Mesothelial cell of epicardium (in vitro differentiated cells): Measurements from ENCODE around the gene LRRC4. TPM values are rescaled to one million over a fixed set of nuclear protein-coding genes. Genes with fewer than 3 reads are reported as not detected.

Experiments
- DNase-seq, 2 experiments: peaks; one replicate each; pipeline ENCODE4 v3.0.0; 2021; ENCODE audit warnings: low spot score in 2 of 2; ENCODE audit not compliant: unreplicated experiment in 2 of 2
- H3K27ac Mint-ChIP-seq: 2 replicates; pipeline ENCODE4 v1.8.0; 2021; ENCODE audit warnings: mixed read lengths
- H3K27me3 Mint-ChIP-seq: 2 replicates; pipeline ENCODE4 v1.8.0; 2021; ENCODE audit warnings: low read depth, mixed read lengths
- H3K36me3 Mint-ChIP-seq: 2 replicates; pipeline ENCODE4 v1.8.0; 2021; ENCODE audit warnings: mixed read lengths
- H3K4me1 Mint-ChIP-seq: 2 replicates; pipeline ENCODE4 v1.8.0; 2021; ENCODE audit warnings: mixed read lengths
- H3K4me3 Mint-ChIP-seq: 2 replicates; pipeline ENCODE4 v1.8.0; 2021; ENCODE audit warnings: mild to moderate bottlenecking, moderate library complexity, mixed read lengths
- H3K9me3 Mint-ChIP-seq: 2 replicates; pipeline ENCODE4 v1.8.0; 2021; ENCODE audit warnings: mixed read lengths
- CTCF ChIP-seq: fragments of 200-600 bp; sonication (generic); IDR thresholded peaks from one replicate; pipeline ENCODE4 v1.5.0; 2021; ENCODE audit warnings: antibody characterized with exemption; ENCODE audit not compliant: unreplicated experiment
- total RNA-seq: library from RNA; stranded (reverse); gene quantifications from 3 replicates; pipeline ENCODE4 v1.2.1, GENCODE V29; 2021

The LRRC4 gene
- total RNA-seq, 1 donor from 2014 or later = 3.2 TPM

DNA sequence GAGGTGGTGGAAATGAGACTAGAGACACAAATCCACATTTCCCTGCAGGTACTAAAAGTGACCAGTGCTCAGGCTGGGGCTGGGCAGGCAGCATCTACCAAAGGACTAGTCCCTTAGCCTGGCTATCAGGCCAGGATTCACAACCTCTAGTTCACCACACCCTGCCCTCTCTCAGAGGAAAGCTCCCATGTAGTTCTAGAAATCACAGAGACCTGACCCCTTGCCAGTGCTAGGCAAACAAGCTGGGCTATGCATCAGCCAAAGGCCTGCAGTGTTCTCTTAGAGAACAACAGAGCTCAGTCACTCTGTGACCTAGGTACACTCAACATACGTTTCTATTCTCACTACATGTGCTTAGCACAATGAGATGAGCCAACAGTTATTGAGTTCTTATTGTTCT is 26.7 kb upstream of the LRRC4 start:
- Mint-ChIP-seq H3K4me1 (peaks cover 5% of the 10 kb centered on the region), H3K36me3 (no peaks in the 10 kb centered on the region), H3K9me3 (no peaks in the 10 kb centered on the region), H3K27ac (no peak overlapping the region), H3K27me3 (no peaks in the 10 kb centered on the region), H3K4me3 (no peak overlapping the region)
- TF ChIP-seq CTCF = no peak
- DNase-seq = no peak

DNA sequence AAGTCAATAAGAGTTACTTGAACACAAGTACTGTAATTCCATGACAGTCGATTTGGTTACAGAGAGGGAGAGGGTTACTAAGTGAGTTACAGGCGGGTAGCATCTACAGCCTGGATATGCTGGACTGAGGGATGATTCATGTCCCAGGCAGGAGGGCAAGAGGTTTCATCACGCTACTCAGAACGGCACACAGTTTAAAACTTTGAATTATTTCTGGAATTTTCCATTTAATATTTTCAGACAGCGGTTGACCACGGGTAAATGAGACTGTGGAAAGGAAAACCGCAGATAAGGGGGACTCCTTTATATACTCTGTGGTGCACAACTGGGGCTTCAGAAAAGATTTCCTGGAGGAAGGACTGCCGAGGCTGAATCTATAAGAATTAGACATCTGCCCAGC is 25.7 kb upstream of the LRRC4 start:
- Mint-ChIP-seq H3K36me3 (no peaks in the 10 kb centered on the region), H3K9me3 (no peaks in the 10 kb centered on the region), H3K27ac (no peak overlapping the region), H3K4me3 (no peak overlapping the region), H3K27me3 (no peaks in the 10 kb centered on the region), H3K4me1 (peaks cover 8% of the 10 kb centered on the region)
- no peak for TF ChIP-seq CTCF
- DNase-seq = no peak

GRCh38 chr7:128055637-128056036 is 24.4 kb upstream of the LRRC4 start:
- Mint-ChIP-seq H3K27ac (no peak overlapping the region), H3K9me3 (no peaks in the 10 kb centered on the region), H3K36me3 (no peaks in the 10 kb centered on the region), H3K4me1 (peaks cover 8% of the 10 kb centered on the region), H3K27me3 (no peaks in the 10 kb centered on the region), H3K4me3 (no peak overlapping the region)
- DNase-seq = no peak
- TF ChIP-seq CTCF = no peak

GRCh38 chr7:128054511-128054910 is 23.3 kb upstream of the LRRC4 start:
- H3K27me3 Mint-ChIP-seq = no peaks in the 10 kb centered on the region
- no peak for TF ChIP-seq CTCF
- no peak overlapping the region for H3K4me3 Mint-ChIP-seq
- H3K4me1 Mint-ChIP-seq = peaks cover 8% of the 10 kb centered on the region
- DNase-seq = no peak
- no peaks in the 10 kb centered on the region for H3K36me3 Mint-ChIP-seq
- no peak overlapping the region for H3K27ac Mint-ChIP-seq
- no peaks in the 10 kb centered on the region for H3K9me3 Mint-ChIP-seq

DNA sequence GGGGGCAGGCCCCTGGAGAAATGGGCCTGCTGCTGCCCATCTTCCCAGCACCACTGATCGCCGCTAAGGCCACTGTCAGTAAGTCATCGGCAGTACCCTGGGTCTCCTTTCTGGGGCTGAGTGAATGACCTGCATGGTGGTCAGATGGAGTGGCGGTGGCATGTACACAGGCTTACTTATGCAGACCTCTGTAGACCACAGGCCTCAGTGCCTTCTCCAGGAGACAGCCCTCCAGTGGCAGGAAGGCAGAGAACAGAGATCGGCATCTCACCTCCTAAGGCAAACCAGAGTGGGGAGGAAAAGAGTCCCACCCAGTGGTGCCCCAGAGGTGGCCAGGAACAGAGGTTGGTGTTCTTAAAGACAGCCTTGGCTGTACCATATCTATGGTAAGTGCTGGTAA is 22.8 kb upstream of the LRRC4 start:
- peaks cover 8% of the 10 kb centered on the region for H3K4me1 Mint-ChIP-seq
- no peaks in the 10 kb centered on the region for H3K36me3 Mint-ChIP-seq
- H3K27me3 Mint-ChIP-seq = no peaks in the 10 kb centered on the region
- TF ChIP-seq CTCF = no peak
- no peak overlapping the region for H3K4me3 Mint-ChIP-seq
- DNase-seq = no peak
- H3K27ac Mint-ChIP-seq = no peak overlapping the region
- no peaks in the 10 kb centered on the region for H3K9me3 Mint-ChIP-seq

DNA sequence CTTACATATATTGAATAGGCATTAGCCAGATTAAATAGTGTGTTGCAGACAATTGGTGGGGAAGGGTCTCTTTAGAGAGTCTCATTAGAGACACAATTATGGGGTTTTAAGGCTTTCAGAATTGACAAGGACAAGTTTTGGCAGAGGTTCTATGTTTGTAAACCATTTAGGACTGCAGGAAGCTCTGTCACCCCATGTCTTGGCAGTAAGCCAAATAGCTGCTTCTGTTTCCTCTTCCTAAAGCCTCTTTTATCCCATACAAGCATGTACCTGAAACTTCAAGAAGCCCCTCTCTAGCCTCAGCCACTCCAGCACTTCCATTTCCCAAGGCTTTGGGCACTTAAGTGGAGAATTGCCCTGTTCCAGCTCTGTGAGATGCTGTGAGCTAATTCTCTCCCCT is 21.8 kb upstream of the LRRC4 start:
- Mint-ChIP-seq H3K36me3 (no peaks in the 10 kb centered on the region), H3K27ac (no peak overlapping the region), H3K4me1 (peaks cover 8% of the 10 kb centered on the region), H3K27me3 (no peaks in the 10 kb centered on the region), H3K4me3 (no peak overlapping the region), H3K9me3 (no peaks in the 10 kb centered on the region)
- DNase-seq = no peak
- TF ChIP-seq CTCF = no peak
